ENCODE measurements around the gene ST6GALNAC6. TPM values are rescaled to one million over a fixed set of nuclear protein-coding genes. Genes with fewer than 3 reads are reported as not detected.
"Not testable (repeated sequence)": the region's sequence is repeated elsewhere in the genome, so short reads cannot be mapped to it uniquely, and the experiment has no call there.

Gene ST6GALNAC6
- total RNA-seq, 2 experiments from 2014 or later: 50.1 to 53.8 TPM

DNA sequence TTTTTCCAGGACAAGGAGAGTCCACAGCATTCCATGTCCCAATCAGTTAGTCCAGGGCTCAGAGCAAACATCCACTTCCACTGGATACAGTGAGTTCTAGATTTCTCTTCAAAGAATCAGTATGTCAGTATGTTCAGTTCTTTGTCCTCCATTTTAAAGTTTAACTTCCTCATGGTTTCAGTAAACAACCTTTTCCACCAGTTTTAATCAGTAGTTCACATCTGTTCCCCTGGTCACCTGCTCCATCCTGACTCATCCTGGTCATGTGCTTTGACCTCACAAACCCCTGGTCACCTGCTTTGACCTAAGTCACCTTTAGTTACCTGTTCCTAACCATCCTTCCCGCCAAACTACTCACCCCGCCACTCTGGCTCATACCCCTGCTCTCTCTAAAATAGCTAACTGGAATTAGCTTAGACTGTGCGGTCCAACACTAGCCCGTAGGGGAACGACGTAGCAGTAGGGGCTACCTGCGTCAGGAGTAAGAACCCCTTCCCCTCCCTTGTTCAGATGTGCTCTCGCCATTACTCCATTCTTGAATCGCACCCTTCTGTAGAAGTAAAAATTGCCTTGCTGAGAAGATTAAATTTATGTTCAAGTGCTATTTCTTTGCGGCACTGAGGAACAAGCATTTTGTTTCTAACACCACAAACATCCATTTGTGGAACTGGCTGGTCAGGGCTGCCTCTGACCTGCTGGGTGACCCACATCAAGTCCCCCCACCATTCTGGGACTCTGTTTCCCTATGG, 50.5 kb downstream of the ST6GALNAC6 start:
- no peak for DNase-seq
- POLR2A ChIA-PET: no interaction called here
- H3K36me3 Mint-ChIP-seq: peaks cover 21% of the 10 kb centered on the region
- H3K4me1 Mint-ChIP-seq (ENCODE audit: low read depth): peaks cover 15% of the 10 kb centered on the region
- CTCF ChIA-PET: no interaction called here
- no peaks in the 10 kb centered on the region for H3K27me3 Mint-ChIP-seq
- intact Hi-C loops (cut with micrococcal nuclease): no loop called here
- H3K9me3 Mint-ChIP-seq: peaks cover 24% of the 10 kb centered on the region
- H3K27ac Mint-ChIP-seq: no peak overlapping the region
- H3K4me3 Mint-ChIP-seq: no peak overlapping the region

DNA sequence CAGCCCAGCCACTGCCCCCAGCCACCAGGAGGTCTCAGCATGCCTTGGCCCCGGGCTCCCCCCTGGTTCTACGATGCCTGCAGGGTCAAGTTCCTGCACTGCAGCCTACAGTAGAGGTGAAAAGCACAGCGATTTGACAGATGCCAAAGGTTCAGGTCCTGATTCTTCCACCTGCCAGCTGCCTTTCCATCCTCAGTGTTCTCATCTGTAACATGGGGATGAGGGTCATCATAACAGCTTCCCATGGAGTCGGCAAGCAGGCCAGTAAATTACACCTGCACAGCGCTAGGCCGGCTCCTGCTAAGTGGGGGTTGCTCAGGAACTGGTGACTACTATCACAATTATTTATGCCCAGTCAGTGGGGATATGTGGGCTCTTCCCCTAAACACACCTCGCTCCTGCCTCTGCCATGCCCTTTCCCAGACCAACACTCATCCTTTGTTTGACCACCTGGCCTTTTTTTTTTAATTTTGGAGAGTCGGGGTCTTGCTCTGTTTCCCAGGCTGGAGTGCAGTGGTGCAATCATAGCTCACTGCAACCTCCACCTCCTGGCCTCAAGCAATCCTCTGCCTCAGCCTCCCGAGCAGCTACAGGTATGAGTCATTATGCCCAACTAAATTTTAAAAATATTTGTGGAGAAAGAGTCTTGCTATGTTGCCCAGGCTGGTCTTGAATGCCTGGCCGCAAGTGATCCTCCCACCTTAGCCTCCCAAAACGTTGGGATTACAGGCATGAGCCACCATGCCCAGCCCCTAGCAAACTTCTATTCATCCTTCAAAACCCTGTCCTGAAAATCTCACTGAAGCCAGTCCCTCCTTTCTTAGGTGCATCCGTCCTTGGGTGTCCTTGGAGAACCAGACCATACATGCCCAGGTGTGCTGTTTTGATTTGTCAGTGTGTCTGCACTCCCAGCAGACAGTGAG, 51.3 kb downstream of the ST6GALNAC6 start:
- intact Hi-C loops (cut with micrococcal nuclease): no loop called here
- no peak for DNase-seq
- ChIA-PET POLR2A (interaction anchor here (0.6 kb wide), 1 partner anchor 55 kb away, joined by 3 read pairs; no protein-coding TSS in a partner anchor), CTCF (no interaction called here)
- no peaks in the 10 kb centered on the region for H3K27me3 Mint-ChIP-seq
- no peak overlapping the region for H3K27ac Mint-ChIP-seq
- H3K4me3 Mint-ChIP-seq: no peak overlapping the region
- peaks cover 24% of the 10 kb centered on the region for H3K9me3 Mint-ChIP-seq
- peaks cover 11% of the 10 kb centered on the region for H3K4me1 Mint-ChIP-seq (ENCODE audit: low read depth)
- peaks cover 21% of the 10 kb centered on the region for H3K36me3 Mint-ChIP-seq

DNA sequence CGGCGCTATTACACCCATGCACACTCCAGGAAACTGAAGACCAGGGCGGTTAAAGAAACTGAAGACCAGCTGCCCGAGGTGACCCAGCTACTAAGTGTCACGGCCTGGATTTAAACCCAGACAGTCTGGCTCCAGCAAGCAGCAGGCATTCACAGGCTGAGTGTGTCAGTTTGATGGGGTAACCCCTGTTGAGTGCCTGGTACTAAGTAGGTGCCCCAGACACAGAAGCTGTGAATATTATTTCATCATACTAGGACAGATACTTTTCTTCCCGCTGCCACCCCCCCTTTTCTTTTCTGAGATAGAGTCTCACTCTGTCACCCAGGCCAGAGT, 52.3 kb downstream of the ST6GALNAC6 start:
- Mint-ChIP-seq H3K4me3 (no peak overlapping the region), H3K27me3 (no peaks in the 10 kb centered on the region), H3K36me3 (peaks cover 21% of the 10 kb centered on the region), H3K4me1 (ENCODE audit: low read depth) (peaks cover 3% of the 10 kb centered on the region), H3K27ac (no peak overlapping the region), H3K9me3 (peaks cover 24% of the 10 kb centered on the region)
- intact Hi-C loops (cut with micrococcal nuclease): no loop called here
- ChIA-PET POLR2A (interaction anchor here (0.6 kb wide), 2 partner anchors 54 to 60 kb away, joined by 3 read pairs; no protein-coding TSS in a partner anchor), CTCF (no interaction called here)
- no peak for DNase-seq

DNA sequence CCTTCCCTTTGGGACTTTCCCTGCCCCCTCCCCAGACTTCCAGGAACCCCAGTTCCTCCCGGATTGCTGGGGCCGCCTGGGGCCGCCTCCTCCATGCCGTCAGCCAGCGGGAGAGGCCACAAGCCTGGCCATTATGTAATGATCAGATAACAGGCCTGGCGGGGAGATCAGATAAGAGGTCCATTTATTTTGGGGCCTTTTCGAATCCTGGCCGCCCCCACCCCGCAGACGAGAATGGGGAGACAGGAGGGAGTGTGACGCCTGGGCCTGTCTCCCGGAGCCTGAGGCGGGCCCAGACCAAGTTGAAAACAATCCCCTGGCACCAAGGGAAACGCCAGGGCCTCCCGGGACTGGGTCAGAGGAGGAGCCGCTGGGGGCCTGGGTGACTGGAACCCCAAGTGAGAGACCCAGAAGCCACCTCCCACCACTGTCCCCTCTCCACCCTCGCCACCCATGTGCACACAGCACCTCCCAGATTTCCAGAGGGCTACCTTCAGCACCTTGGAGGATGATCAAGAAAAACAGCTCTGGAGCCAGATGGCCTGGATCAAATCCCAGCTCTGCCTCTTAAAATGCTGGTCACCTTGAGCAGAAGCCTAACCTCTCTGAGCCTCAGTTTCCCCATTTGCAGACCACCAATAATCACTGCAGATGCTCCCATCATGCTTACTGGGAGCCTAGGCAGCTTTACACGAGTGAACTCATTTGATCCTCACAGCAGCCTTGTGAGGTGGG, 52.8 kb downstream of the ST6GALNAC6 start:
- Mint-ChIP-seq H3K27ac (no peak overlapping the region), H3K9me3 (peaks cover 24% of the 10 kb centered on the region), H3K4me1 (ENCODE audit: low read depth) (no peaks in the 10 kb centered on the region), H3K4me3 (no peak overlapping the region), H3K27me3 (no peaks in the 10 kb centered on the region), H3K36me3 (peaks cover 19% of the 10 kb centered on the region)
- DNase-seq: no peak
- CTCF ChIA-PET: no interaction called here
- POLR2A ChIA-PET: interaction anchor here (0.6 kb wide), 1 partner anchor 59 kb away, joined by 3 read pairs; no protein-coding TSS in a partner anchor
- intact Hi-C loops (cut with micrococcal nuclease): no loop called here

DNA sequence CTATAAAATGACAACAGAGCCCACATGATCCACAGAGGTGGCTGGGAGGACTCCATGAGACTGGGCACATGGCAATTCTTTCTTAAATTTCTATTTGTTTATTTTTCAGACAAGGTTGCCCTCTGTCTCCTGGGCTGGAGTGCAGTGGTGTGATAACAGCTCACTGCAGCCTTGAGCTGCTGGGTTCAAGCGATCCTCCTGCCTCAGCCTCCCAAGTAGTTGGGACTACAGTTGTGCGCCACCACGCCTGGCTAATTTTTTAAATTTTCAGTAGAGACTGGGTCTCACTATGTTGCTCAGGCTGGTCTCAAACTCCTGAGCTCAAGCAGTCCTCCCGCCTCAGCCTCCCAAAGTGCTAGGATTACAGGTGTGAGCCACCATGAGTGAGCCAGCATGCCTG, 53.8 kb downstream of the ST6GALNAC6 start:
- CTCF ChIA-PET; H3K4me1 Mint-ChIP-seq (ENCODE audit: low read depth); H3K4me3 Mint-ChIP-seq; H3K27me3 Mint-ChIP-seq; POLR2A ChIA-PET; DNase-seq; H3K27ac Mint-ChIP-seq; intact Hi-C loops (cut with micrococcal nuclease): not testable (repeated sequence)
- Mint-ChIP-seq H3K36me3 (peaks cover 17% of the 10 kb centered on the region), H3K9me3 (peaks cover 22% of the 10 kb centered on the region)

DNA sequence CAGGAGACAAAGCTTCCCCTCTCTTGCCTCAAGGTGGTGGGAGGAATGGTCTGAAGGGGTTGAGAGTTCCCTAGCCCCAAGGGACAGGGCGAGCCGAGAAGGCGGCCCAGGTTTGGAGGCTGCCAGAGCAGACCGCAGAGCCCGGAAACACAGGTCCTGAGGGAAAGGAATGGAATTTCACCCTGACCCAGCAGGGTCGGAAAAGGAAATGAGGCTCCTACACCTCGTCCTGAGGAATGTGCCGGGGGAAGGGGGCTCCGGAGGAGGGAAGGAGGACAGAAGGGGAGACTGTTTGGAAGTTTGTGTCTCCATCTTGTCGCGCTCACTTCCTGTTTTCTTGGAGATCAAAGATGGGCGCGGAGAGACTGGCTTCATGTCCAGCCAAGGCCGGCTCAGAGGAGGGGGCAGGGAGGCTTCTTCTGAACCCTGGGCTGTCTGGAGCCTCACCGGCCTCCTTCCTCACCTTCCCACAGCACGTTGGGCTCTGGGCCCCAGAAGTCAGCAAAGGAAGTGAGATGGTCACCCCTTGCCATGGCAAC, 54.5 kb downstream of the ST6GALNAC6 start:
- H3K27me3 Mint-ChIP-seq: no peaks in the 10 kb centered on the region
- POLR2A ChIA-PET: no interaction called here
- intact Hi-C loops (cut with micrococcal nuclease): no loop called here
- no peak for DNase-seq
- H3K36me3 Mint-ChIP-seq: peaks cover 13% of the 10 kb centered on the region
- H3K9me3 Mint-ChIP-seq: peaks cover 16% of the 10 kb centered on the region
- no peak overlapping the region for H3K4me3 Mint-ChIP-seq
- H3K4me1 Mint-ChIP-seq (ENCODE audit: low read depth): no peaks in the 10 kb centered on the region
- CTCF ChIA-PET: no interaction called here
- no peak overlapping the region for H3K27ac Mint-ChIP-seq

DNA sequence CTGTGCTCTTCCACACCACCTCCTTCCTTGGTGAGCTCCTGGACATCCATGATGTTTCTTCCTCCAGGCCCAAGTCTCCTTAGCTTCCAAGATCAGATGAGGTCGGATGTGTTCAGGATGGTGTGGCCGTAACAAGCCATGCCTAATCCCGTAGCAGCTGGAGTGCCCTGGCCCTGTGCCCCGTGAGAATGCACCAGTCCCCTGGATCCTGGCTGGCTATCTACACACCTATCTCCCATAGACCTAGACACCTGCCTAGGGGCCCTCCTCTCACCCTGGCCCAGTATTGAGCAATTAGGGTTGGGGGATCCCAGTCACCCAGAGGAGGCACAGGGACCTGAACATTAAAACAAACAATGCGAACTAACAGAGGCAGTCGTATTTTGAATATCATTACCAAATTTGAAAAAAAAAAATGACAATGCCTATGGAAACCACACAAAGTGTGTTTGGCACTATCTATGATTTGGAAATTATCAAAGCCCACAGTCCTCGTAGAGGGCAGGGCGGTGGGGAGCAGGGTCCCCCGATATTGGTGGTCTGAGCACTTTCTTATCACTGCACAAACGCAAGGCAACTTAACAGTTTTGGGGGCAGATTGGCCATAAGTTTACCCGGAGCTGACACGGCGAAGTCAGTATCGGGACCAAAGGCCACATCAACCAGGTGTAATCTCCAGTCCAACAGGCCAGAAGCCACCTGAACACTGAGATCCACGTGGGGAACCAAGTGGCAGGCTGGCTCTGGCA, 58.1 kb downstream of the ST6GALNAC6 start:
- Mint-ChIP-seq H3K27ac (no peak overlapping the region), H3K9me3 (no peaks in the 10 kb centered on the region), H3K36me3 (no peaks in the 10 kb centered on the region), H3K27me3 (no peaks in the 10 kb centered on the region), H3K4me3 (no peak overlapping the region), H3K4me1 (ENCODE audit: low read depth) (no peaks in the 10 kb centered on the region)
- ChIA-PET CTCF (interaction anchor here (0.8 to 1.5 kb wide), 2 partner anchors 29 to 106 kb away, joined by 3 to 4 read pairs; partner anchors contain the start of gene TOR2A), POLR2A (no interaction called here)
- no peak for DNase-seq
- intact Hi-C loops (cut with micrococcal nuclease): no loop called here

DNA sequence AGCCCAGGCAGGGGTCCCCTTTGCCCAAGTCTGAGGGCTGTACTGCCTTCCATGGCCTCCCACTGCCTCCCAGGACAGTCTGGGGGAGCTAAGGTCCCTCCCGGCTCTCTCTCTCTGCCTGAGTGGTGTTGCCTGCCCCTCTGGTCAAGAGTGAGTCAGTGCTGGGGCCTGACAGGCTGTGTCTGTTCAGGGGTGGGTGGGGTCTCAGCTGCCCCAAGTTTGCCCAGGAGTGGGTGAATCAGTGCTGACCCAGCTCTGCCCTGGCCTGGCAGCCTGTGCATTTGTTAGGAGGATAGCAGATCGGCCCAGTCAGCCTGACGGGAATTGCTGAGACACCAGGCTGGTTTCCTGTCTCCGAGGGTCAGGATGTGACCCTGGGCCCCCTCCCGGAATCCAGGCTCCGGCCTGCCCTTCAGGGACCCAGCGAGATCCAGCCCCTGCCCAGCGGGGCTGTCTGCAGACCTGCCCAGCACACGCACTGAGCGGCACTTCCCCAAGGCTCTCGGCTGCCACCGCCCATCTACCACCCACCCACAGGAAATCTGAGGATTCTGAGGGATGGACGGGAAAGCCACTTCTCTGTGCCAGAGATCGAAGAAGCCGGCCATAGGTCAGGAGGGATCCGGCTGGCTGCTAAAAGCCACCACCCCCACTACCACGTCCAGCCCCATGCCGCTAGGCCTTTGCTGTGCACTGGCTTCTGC, 60.9 kb downstream of the ST6GALNAC6 start:
- Mint-ChIP-seq H3K27me3 (no peaks in the 10 kb centered on the region), H3K4me3 (no peak overlapping the region), H3K27ac (no peak overlapping the region), H3K36me3 (no peaks in the 10 kb centered on the region), H3K9me3 (no peaks in the 10 kb centered on the region), H3K4me1 (ENCODE audit: low read depth) (peaks cover 11% of the 10 kb centered on the region)
- ChIA-PET POLR2A (no interaction called here), CTCF (interaction anchor here (1.9 kb wide), 1 partner anchor 31 kb away, joined by 5 read pairs; no protein-coding TSS in a partner anchor)
- no peak for DNase-seq
- intact Hi-C loops (cut with micrococcal nuclease): no loop called here

DNA sequence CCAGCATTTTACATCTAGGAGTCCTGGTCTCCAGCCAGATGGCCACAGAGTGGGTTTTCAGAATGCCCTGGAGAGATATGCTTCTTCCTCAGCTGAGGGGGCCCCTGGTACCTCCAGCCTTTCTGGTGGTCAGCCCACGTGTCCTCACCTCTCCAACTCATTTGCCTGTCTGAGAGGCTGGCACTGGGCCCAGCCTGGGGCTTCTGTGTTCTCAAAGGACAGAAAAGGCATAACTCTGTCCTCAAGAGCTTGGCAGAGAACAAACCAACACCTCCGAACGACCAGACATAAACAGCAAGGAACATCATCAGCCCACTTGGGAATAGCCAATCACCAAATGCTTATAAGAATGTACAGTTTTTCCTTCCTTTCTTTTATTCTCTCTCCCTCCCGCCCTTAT, 62.1 kb downstream of the ST6GALNAC6 start:
- Mint-ChIP-seq H3K4me1 (ENCODE audit: low read depth) (peaks cover 18% of the 10 kb centered on the region), H3K4me3 (no peak overlapping the region), H3K27ac (no peak overlapping the region), H3K36me3 (no peaks in the 10 kb centered on the region), H3K9me3 (no peaks in the 10 kb centered on the region), H3K27me3 (no peaks in the 10 kb centered on the region)
- DNase-seq: no peak
- intact Hi-C loops (cut with micrococcal nuclease): no loop called here
- ChIA-PET CTCF (interaction anchor here (1.9 kb wide), 1 partner anchor 33 kb away, joined by 5 read pairs; no protein-coding TSS in a partner anchor), POLR2A (interaction anchor here (0.6 kb wide), 1 partner anchor 44 kb away, joined by 3 read pairs; no protein-coding TSS in a partner anchor)

DNA sequence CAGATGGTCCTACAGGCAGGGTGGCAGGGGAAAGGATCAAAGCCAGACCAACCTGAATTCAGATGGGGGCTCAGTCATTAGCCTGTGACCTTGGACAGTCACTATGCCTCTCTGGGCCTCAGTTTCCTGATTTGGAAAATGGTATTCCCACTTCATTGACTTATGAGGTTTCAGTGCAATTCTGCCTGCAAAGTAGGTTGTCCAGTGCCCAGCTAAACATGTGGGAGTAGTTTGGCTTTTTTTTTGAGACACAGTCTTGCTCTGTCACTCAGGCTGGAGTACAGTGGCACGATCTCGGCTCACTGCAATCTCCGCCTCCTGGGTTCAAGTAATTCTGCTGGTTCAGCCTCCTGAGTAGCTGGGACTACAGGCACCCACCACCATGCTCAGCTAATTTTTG, 62.8 kb downstream of the ST6GALNAC6 start:
- intact Hi-C loops (cut with micrococcal nuclease); H3K36me3 Mint-ChIP-seq; DNase-seq; H3K27me3 Mint-ChIP-seq; H3K27ac Mint-ChIP-seq; H3K9me3 Mint-ChIP-seq; H3K4me3 Mint-ChIP-seq; POLR2A ChIA-PET: not testable (repeated sequence)
- H3K4me1 Mint-ChIP-seq (ENCODE audit: low read depth): peaks cover 20% of the 10 kb centered on the region
- CTCF ChIA-PET: interaction anchor here (1.9 kb wide), 1 partner anchor 33 kb away, joined by 5 read pairs; no protein-coding TSS in a partner anchor

DNA sequence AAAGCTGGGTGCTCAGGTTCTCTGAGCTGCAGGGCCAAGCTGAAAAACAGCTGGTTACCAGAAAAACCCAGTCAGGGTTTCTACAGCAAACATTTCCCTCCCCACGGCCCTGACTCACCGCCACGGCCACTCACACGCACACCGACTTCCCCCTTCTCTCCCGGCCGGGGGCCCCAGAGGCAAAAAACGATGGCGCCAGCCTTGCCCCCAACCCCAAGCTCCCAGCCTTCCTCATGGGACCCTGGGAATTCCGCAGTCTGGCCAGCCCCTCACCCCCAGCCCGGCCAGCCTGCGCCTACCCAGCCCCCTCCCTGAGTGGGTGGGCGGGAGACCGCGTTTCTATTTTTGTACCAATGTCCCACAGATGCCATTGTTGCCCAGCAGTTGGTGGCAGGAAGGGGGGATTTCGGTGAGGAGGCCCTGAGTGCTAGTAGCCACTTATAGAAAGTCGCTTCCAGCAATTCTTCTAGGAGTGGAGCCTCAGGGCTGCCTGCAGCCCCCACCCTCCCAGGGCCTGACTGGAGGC, 63.3 kb downstream of the ST6GALNAC6 start:
- ChIA-PET CTCF (interaction anchor here (1.0 kb wide), 1 partner anchor 34 kb away, joined by 3 read pairs; no protein-coding TSS in a partner anchor), POLR2A (no interaction called here)
- Mint-ChIP-seq H3K27ac (no peak overlapping the region), H3K9me3 (no peaks in the 10 kb centered on the region), H3K4me1 (ENCODE audit: low read depth) (peaks cover 20% of the 10 kb centered on the region), H3K4me3 (no peak overlapping the region), H3K27me3 (no peaks in the 10 kb centered on the region), H3K36me3 (no peaks in the 10 kb centered on the region)
- peak; percentile 51 for DNase-seq
- intact Hi-C loops (cut with micrococcal nuclease): no loop called here

All from activated CD4-positive, alpha-beta memory T cell treated with anti-CD3 and anti-CD28 coated beads for 36 hours (primary cell).